Trophoblast cell (in vitro differentiated cells and primary cell): ENCODE data around the gene SERF2.

Experiments
- DNase-seq, 2 donors: peaks; one replicate each; pipeline ENCODE4 v3.0.0-alpha.2; 2016
- H2AFZ ChIP-seq: 2 replicates; pipeline ENCODE4 v1.6.1; 2013; ENCODE audit warnings: low read length, moderate library complexity, mild to moderate bottlenecking; ENCODE audit not compliant: insufficient read depth, poor library complexity
- H2AK5ac ChIP-seq: 2 replicates; pipeline ENCODE4 v1.6.1; 2013; ENCODE audit warnings: mild to moderate bottlenecking, low read length
- H2BK120ac ChIP-seq: 2 replicates; pipeline ENCODE4 v1.6.1; 2013; ENCODE audit warnings: low read length, mild to moderate bottlenecking, moderate library complexity; ENCODE audit not compliant: insufficient read depth, poor library complexity
- H2BK12ac ChIP-seq: 2 replicates; pipeline ENCODE4 v1.6.1; 2013; ENCODE audit warnings: mild to moderate bottlenecking, low read length, moderate library complexity
- H2BK5ac ChIP-seq: 2 replicates; pipeline ENCODE4 v1.6.1; 2013; ENCODE audit warnings: low read length, low read depth, moderate library complexity, mild to moderate bottlenecking; ENCODE audit not compliant: poor library complexity
- H3K14ac ChIP-seq: 2 replicates; pipeline ENCODE4 v1.6.1; 2013; ENCODE audit warnings: mild to moderate bottlenecking, low read length
- H3K18ac ChIP-seq: 2 replicates; pipeline ENCODE4 v1.6.1; 2013; ENCODE audit warnings: mild to moderate bottlenecking, low read length
- H3K23ac ChIP-seq: 2 replicates; pipeline ENCODE4 v1.6.1; 2013; ENCODE audit warnings: low read length
- H3K27ac ChIP-seq: 2 replicates; pipeline ENCODE4 v1.5.1; 2013; ENCODE audit warnings: low read depth, mild to moderate bottlenecking, inconsistent platforms, low read length, moderate library complexity
- H3K27me3 ChIP-seq: 2 replicates; pipeline ENCODE4 v1.6.1; 2013; ENCODE audit warnings: inconsistent platforms, mild to moderate bottlenecking, low read length, moderate library complexity; ENCODE audit not compliant: insufficient read depth
- H3K36me3 ChIP-seq, 2 experiments: 1 replicate in 1 of 2; 2 replicates in 1 of 2; pipeline ENCODE4 v1.6.1; 2013; ENCODE audit warnings: low read length in 2 of 2, mild to moderate bottlenecking in 2 of 2, moderate library complexity in 1 of 2; ENCODE audit not compliant: insufficient read depth in 2 of 2, control insufficient read depth in 1 of 2
- H3K4ac ChIP-seq: 2 replicates; pipeline ENCODE4 v1.6.1; 2013; ENCODE audit warnings: low read depth, mild to moderate bottlenecking, low read length, moderate library complexity
- H3K4me1 ChIP-seq, 2 experiments: 1 replicate in 1 of 2; 2 replicates in 1 of 2; pipeline ENCODE4 v1.6.1; 2013; ENCODE audit warnings: low read length in 2 of 2, mild to moderate bottlenecking in 2 of 2, moderate library complexity in 1 of 2; ENCODE audit not compliant: insufficient read depth in 2 of 2, control insufficient read depth in 1 of 2
- H3K4me2 ChIP-seq: 2 replicates; pipeline ENCODE4 v1.6.1; 2013; ENCODE audit warnings: inconsistent platforms, mild to moderate bottlenecking, low read length, moderate library complexity
- H3K4me3 ChIP-seq: 2 replicates; pipeline ENCODE4 v1.5.1; 2013; ENCODE audit warnings: mild to moderate bottlenecking, low read depth, low read length, inconsistent platforms
- H3K79me1 ChIP-seq: one replicate; pipeline ENCODE4 v1.6.1; 2013; ENCODE audit warnings: low read length
- H3K79me2 ChIP-seq: 2 replicates; pipeline ENCODE4 v1.6.1; 2013; ENCODE audit warnings: low read length, mild to moderate bottlenecking; ENCODE audit not compliant: control insufficient read depth, insufficient read depth, poor library complexity
- H3K9ac ChIP-seq: 2 replicates; pipeline ENCODE4 v1.6.1; 2013; ENCODE audit warnings: mild to moderate bottlenecking, low read length
- H3K9me3 ChIP-seq: 2 replicates; pipeline ENCODE4 v1.6.1; 2013; ENCODE audit warnings: low read depth, mild to moderate bottlenecking, control low read depth, inconsistent platforms, low read length; ENCODE audit not compliant: insufficient read depth
- H4K12ac ChIP-seq: 2 replicates; pipeline ENCODE4 v1.6.1; 2013; ENCODE audit warnings: low read depth, mild to moderate bottlenecking, low read length, moderate library complexity
- H4K8ac ChIP-seq: 2 replicates; pipeline ENCODE4 v1.6.1; 2013; ENCODE audit warnings: low read depth, mild to moderate bottlenecking, low read length, moderate library complexity
- H4K91ac ChIP-seq: one replicate; pipeline ENCODE4 v1.6.1; 2013; ENCODE audit warnings: low read depth, mild to moderate bottlenecking, low read length, moderate library complexity
- WGBS: extraction: QIAGEN DNeasy Blood & Tissue Kit; methylation state at CpG from one replicate; pipeline ENCODE4 v1.1.7; 2013; ENCODE audit warnings: missing lambda C conversion rate; ENCODE audit not compliant: insufficient read length, insufficient coverage; ENCODE audit errors: extremely low coverage; 5-methylcytosine and 5-hydroxymethylcytosine counted together

SERF2 gene

DNA sequence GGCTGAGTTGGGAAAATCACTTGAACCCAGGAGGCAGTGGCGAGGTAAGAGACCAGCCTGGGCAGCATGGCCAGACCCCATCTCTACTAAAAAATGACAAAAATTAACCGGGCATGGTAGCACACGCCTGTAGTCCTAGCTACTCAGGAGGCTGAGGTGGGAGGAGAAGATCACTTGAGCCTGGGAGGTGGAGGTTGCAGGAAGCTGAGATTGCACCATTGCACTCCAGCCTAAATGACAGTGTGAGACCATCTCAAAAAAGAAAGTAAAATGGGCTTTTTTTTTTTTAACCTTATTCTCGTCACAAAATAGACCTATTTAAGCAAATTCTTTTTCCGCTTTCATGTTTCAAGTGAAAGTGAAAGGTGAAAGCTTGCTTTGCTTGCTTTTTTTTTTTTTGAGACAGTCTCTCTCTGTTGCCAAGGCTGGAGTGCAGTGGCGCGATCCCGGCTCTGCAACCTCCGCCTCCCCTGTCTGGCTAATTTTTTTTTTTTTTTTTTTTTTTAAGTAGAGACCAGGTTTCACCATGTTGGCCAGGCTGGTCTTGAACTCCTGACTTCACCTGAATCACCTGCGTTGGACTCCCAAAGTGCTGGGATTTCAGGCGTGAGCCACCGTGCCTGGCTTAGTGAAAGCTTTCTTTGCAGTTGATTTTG lies 42.3 kb upstream of the SERF2 start:
- peak; percentile 23 to 34 for DNase-seq
- Histone ChIP-seq H3K9me3 (no peaks in the 10 kb centered on the region), H3K4me2 (no peak overlapping the region), H3K27me3 (no peaks in the 10 kb centered on the region), H3K4me3 (no peak overlapping the region), H4K91ac (no peak overlapping the region), H3K18ac (no peak overlapping the region), H3K23ac (no peak overlapping the region), H2BK12ac (no peak overlapping the region), H4K12ac (no peak overlapping the region), H2AFZ (no peak overlapping the region), H3K14ac (no peak overlapping the region), H3K9ac (no peak overlapping the region), H2BK5ac (no peak overlapping the region), H3K36me3 (peaks cover 17 to 21% of the 10 kb centered on the region in 2 experiments), H2BK120ac (no peak overlapping the region), H3K79me1 (peaks cover 13% of the 10 kb centered on the region), H4K8ac (no peak overlapping the region), H3K27ac (no peak overlapping the region), H3K4me1 (peaks cover 0 to 7% of the 10 kb centered on the region in 2 experiments), H2AK5ac (no peak overlapping the region), H3K79me2 (peaks cover 21% of the 10 kb centered on the region), H3K4ac (peak overlapping the region; percentile 71)
- WGBS, result no CpG with 5 or more reads among the region's 12 CpGs

DNA sequence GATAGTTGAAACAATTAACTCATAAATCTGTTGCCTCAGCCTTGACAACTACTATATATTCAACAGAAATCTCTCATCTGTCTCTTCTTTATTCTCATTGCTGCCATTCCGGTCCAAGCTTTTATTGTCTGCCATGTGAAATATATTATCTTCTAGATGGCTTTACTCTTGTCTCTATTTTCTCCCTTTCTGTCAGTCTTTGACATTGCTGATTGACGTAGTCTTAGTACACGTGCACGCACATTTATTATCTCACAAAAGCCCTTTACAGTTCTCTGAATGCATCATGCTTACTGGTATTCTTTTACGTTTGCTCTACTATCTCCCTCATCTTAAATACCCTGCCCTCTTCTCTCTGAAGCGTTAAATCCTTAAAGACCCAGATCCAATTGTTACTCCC lies 40.2 kb upstream of the SERF2 start:
- Histone ChIP-seq H2BK12ac (no peak overlapping the region), H3K9me3 (no peaks in the 10 kb centered on the region), H3K9ac (no peak overlapping the region), H3K27ac (no peak overlapping the region), H2BK120ac (no peak overlapping the region), H3K79me1 (peaks cover under 1% of the 10 kb centered on the region), H2AK5ac (no peak overlapping the region), H3K79me2 (peaks cover 13% of the 10 kb centered on the region), H3K27me3 (no peaks in the 10 kb centered on the region), H4K12ac (no peak overlapping the region), H4K91ac (no peak overlapping the region), H4K8ac (no peak overlapping the region), H3K23ac (no peak overlapping the region), H3K36me3 (peaks cover 22 to 28% of the 10 kb centered on the region in 2 experiments), H3K4ac (no peak overlapping the region), H3K4me2 (no peak overlapping the region), H3K18ac (no peak overlapping the region), H3K4me1 (peaks cover 0 to 3% of the 10 kb centered on the region in 2 experiments), H2BK5ac (no peak overlapping the region), H2AFZ (no peak overlapping the region), H3K4me3 (no peak overlapping the region), H3K14ac (no peak overlapping the region)
- no CpG with 5 or more reads among the region's 6 CpGs for WGBS
- DNase-seq, result no peak

DNA sequence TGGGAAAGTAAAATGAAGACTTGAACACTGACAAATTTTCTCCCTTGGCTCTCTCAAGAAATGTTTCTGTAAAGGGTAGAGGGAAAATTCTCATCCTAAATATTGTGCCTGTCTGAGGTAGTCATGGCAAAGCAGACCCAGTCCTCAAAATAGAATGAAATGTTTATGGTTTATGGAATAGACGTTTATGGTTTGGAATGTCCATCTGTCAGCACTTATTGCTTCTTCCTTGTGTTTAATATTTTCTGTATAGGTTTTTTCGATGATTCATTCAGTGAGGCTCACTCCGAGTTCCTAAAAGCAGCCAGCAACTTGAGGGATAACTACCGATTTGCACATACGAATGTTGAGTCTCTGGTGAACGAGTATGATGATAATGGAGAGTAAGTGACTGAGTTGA lies 29.3 kb upstream of the SERF2 start:
- H3K9me3 ChIP-seq, result peaks cover 2% of the 10 kb centered on the region
- H3K79me2 ChIP-seq, result no peaks in the 10 kb centered on the region
- no peak overlapping the region for H4K12ac ChIP-seq
- no peak overlapping the region for H3K4me3 ChIP-seq
- WGBS, result no CpG with 5 or more reads among the region's 6 CpGs
- no peak overlapping the region for H3K14ac ChIP-seq
- H3K79me1 ChIP-seq, result no peaks in the 10 kb centered on the region
- no peak overlapping the region for H4K91ac ChIP-seq
- H3K4ac ChIP-seq, result no peak overlapping the region
- H3K4me1 ChIP-seq, result no peaks in the 10 kb centered on the region
- no peak overlapping the region for H2BK120ac ChIP-seq
- DNase-seq, result no peak
- no peak overlapping the region for H4K8ac ChIP-seq
- H3K4me2 ChIP-seq, result no peak overlapping the region
- H2BK12ac ChIP-seq, result no peak overlapping the region
- H2AK5ac ChIP-seq, result no peak overlapping the region
- H3K27ac ChIP-seq, result no peak overlapping the region
- no peak overlapping the region for H2AFZ ChIP-seq
- H3K18ac ChIP-seq, result no peak overlapping the region
- H3K36me3 ChIP-seq, result peaks cover 51 to 52% of the 10 kb centered on the region in 2 experiments
- no peak overlapping the region for H3K9ac ChIP-seq
- H2BK5ac ChIP-seq, result no peak overlapping the region
- no peak overlapping the region for H3K23ac ChIP-seq
- H3K27me3 ChIP-seq, result no peaks in the 10 kb centered on the region

DNA sequence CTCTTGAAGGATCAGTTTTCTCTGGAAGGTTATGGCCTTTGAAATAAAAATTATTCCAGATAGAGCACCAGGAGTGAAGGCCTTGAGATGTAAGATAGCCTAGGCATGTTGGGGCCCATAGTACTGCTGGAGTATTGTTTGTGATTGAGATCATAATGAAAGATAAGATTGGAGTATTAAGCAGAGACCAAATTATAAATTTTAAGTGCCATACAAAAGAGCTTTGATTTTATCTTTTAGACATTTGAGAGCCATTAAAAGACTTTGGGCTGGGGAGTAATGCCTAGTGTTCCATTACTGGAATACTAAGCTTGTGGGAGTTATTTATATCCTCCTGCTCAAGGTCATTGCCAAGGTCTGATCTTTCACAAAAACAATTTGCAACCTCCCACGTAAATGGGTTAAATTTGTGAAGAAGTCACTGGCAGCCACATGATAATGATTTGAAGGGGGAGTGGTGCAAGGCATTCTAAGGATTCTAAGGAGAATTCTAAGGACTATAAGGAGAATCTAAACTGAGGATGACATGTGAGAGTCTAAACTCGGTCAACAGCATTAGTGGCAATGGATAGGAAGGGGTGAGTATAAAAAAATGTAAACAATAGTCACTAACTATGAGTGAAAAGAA lies 28.2 kb upstream of the SERF2 start:
- no peak overlapping the region for H4K91ac ChIP-seq
- H3K9ac ChIP-seq, result no peak overlapping the region
- WGBS, result no CpG with 5 or more reads among the region's 2 CpGs

More for the DNA sequence above, 28.2 kb upstream of the SERF2 start:
- no peak overlapping the region for H3K23ac ChIP-seq
- H3K27me3 ChIP-seq, result no peaks in the 10 kb centered on the region
- no peak overlapping the region for H3K14ac ChIP-seq
- H3K4me1 ChIP-seq, result no peaks in the 10 kb centered on the region
- H4K12ac ChIP-seq, result no peak overlapping the region
- H3K36me3 ChIP-seq, result peaks cover 45 to 53% of the 10 kb centered on the region in 2 experiments
- H3K27ac ChIP-seq, result no peak overlapping the region
- no peak overlapping the region for H3K4ac ChIP-seq
- no peak overlapping the region for H4K8ac ChIP-seq
- peaks cover 2% of the 10 kb centered on the region for H3K9me3 ChIP-seq
- no peak overlapping the region for H2BK5ac ChIP-seq
- H2AFZ ChIP-seq, result no peak overlapping the region
- no peak overlapping the region for H2BK120ac ChIP-seq
- no peak for DNase-seq
- no peak overlapping the region for H3K4me2 ChIP-seq
- no peak overlapping the region for H3K4me3 ChIP-seq
- no peaks in the 10 kb centered on the region for H3K79me1 ChIP-seq
- no peaks in the 10 kb centered on the region for H3K79me2 ChIP-seq
- no peak overlapping the region for H2AK5ac ChIP-seq
- no peak overlapping the region for H3K18ac ChIP-seq
- H2BK12ac ChIP-seq, result no peak overlapping the region
